Stimulated activated CD4-positive, alpha-beta T cell treated with anti-CD3 and anti-CD28 coated beads, Interleukin-15, amount 100 ng/mL, for 24 hours (primary cell): ENCODE measurements around the gene PRR15.

Source experiments
- DNase-seq: peaks from one replicate; pipeline ENCODE4 v3.0.0-alpha.2; 2020

The PRR15 gene

DNA sequence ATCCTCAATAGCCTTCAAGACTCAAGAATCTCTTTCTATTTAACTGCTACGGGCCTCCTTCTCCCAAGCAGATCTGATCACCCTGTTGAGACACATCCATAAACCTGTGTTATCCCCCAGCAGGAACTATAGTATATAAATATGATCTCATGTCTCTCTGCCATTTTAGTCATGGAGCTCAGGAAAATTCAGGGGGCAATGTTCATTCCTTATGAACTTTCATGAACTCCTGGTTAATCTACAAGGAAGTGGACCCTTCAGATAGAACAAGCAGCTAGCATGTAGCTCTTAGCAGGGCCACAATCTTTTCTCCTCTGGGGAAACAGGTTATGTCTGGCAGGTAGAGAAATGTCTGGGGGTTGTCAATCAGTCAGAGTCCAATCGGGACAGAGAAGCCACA, 8.9 kb downstream of the PRR15 start:
- DNase-seq: no peak

GRCh38 chr7:29573567-29573966, 9.9 kb downstream of the PRR15 start:
- no peak for DNase-seq

- DNase-seq: no peak
Observed at GRCh38 chr7:29574659-29575058, 11.0 kb downstream of the PRR15 start.

DNA sequence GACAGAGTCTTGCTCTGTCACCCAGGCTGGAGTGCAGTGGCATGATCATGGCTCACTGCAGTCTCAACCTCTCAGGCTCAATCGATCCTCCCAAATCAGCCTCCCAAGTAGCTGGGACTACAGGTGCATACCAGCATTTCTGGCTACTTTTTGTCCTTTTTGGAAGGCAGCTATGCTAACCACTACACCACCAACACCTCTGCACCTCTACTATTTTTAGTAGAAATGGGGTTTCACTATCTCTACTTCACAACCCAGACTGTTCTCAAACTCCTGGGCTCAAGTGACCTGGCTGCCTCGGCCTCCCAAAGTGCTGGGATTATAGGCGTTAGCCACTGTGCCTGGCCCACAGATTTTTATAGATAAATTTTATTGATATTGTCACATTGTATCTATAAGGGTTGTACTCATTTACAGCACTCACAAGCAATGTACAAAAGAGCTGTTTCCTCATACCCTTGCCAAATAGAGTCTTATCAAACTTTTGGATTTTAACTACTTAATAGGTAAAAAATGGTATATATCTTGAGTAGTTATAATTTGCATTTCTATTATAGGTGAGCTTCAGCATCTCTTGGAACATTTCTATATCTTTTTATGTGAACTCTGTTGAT, 23.7 kb downstream of the PRR15 start:
- DNase-seq: no peak

- DNase-seq: no peak
Observed at GRCh38 chr7:29588212-29588611, 24.6 kb downstream of the PRR15 start.

DNA sequence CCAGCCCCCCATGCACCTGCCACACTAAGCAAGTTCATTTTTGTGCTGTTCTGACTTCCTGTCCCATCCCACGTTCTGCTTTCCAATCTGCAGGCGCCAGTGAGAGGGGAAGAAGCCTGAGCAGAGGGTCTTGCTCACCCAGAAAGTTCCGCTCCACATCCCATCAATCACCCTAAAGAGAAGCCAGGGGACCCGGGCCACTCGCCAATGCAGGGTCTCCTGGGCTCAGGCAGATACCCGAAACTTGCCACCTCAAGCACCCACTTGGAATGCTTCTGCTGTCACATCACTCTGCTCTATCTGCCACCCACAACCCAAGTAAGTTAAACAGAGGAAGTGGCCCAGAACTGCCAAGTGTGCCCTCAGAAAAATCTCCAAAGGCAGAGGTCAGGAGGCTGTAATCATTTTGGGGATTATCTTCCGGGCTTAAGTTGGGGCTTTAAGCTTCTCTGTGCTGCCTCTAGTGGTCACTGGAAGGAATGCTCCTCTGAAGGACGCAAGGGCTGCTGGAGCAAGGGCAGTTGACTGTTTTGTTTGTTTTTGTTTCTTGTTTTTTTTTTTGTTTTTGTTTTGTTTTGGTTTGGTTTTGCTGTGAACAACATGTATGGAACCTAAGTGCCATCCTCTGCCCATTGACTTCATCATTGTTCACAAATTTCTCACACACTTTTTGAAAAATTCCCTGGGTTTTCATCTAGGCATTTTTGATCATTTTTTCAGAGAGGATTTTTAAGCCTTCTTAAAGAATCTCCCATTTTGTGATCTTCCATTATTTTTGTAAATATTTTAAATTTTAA, 25.5 kb downstream of the PRR15 start:
- peak; percentile 40 for DNase-seq

DNA sequence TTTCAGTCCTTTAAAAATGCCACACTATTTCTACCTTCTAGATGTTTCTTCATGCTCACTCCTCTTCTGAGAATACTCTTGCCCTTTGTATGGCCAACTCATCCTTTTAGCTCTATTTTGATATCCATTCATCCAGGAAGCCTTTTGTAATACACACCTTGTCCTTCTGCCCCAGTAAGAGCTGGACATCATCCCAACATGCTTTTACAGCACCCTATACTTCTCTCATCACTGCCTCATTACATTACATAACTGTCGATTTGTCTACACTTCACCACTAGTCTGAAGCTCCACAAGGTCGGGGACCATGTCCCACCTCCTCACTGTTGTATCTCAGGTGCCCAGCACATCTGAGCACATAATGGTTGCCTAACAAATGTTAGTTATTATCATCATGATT, 29.2 kb downstream of the PRR15 start:
- no peak for DNase-seq

DNA sequence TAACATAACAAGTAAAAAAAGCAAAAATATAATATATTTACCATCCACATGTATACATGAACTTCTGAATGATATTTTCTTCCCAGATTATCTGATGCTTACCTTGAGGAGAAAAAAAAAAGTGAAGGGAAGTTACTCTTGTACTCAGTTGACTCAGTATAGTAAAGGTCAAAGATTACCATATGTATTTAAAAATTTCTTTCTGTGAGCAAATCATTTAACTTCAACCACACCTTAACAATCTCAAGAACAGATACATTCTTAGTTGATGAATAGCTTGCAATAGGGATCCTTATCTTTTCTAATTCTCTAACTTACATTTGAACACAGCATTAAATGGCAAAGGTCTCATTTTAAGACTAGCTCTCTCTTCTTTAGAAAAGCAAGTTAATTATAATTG, 29.8 kb downstream of the PRR15 start:
- no peak for DNase-seq

DNA sequence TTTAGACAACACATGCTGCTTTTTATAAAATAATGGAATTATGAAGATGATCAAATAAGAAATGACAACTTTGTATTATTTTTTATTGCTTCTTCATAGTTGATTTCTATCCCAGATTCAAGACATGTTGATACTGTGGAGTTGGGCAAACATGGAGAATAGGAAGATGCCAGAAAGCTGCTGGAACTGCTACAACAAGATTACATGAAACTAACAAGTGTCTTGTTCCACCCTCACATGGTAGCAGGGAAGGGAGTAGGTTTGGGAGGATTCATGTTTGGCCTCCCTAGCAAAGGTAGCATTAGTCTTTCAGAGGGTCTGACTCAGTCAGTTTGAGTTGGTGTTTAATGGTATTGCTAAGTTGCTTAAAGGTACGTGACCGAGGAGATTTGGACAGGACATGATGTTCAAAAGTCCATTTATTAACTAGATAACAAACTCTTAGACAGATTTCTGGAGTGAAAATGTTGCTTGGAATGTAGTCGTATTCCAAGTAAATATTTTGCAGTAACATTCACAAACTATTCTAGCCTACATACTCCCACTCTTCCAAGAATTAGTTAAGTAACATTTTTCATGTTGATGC, 33.1 kb downstream of the PRR15 start:
- DNase-seq: no peak

GRCh38 chr7:29597266-29597665, 33.6 kb downstream of the PRR15 start:
- no peak for DNase-seq

GRCh38 chr7:29598137-29598536, 34.5 kb downstream of the PRR15 start:
- DNase-seq: no peak

DNA sequence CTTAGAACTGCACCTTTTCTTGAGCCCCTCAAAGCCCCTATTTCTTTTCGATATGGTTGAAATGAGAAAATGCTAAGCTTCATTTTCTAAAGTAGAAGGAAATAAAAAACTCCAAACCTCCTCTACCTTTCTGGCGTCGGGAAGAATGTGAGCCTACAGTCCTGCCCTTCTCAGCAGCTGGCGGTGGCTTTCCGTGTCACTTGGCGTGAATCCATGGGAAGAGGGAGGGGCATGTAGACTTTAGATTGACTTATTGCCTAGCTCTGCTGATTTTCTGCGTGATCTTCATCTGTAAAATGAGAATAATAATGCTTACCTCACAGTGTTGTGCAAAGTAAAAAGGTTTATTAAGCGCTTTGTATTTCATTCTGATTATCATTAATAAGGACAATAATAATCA, 35.0 kb downstream of the PRR15 start:
- no peak for DNase-seq

GRCh38 chr7:29599026-29599425, 35.4 kb downstream of the PRR15 start:
- no peak for DNase-seq

DNA sequence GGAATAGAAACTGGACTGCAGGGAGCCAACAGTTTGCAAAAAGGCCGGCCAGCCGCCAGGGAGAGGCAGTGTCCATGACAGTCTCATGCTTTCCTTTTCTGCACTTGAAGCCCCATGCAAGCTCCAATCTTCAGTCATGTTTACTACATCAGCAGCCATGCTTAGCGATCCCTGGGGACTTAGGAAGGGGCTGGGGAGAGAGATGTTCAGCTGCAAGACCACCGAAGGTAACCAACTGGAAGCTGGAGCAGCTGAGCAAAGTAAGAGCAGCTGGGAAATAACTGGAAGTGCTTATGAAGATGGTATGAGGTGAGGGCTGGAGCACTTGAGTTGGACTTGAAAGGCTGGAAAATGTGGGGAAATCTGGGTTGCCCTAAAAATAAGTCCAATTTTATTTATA, 37.0 kb downstream of the PRR15 start:
- DNase-seq: no peak

GRCh38 chr7:29604052-29604451, 40.4 kb downstream of the PRR15 start:
- DNase-seq: no peak

GRCh38 chr7:29604702-29605101, 41.1 kb downstream of the PRR15 start:
- DNase-seq: no peak

DNA sequence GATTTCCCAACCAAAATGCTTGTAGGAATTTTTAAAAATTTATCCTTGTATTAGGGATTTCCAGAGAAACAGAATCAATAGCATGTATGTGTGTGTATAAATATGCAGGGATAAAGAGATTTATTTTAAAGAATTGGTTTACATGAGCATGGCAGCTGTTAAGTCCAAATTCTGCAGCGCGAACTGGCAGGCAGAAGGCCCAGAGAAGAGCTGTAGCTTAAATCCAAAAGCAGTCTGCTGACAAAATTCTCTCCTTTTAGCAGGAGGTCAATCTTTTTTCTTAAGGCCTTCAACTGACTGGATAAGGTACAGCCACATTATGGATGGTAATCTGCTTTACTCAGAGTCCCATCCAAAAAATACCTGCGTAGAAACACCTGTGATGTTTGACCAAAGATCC, 42.0 kb downstream of the PRR15 start:
- DNase-seq: no peak

- DNase-seq: no peak
Observed at GRCh38 chr7:29606287-29606721, 42.7 kb downstream of the PRR15 start.

DNA sequence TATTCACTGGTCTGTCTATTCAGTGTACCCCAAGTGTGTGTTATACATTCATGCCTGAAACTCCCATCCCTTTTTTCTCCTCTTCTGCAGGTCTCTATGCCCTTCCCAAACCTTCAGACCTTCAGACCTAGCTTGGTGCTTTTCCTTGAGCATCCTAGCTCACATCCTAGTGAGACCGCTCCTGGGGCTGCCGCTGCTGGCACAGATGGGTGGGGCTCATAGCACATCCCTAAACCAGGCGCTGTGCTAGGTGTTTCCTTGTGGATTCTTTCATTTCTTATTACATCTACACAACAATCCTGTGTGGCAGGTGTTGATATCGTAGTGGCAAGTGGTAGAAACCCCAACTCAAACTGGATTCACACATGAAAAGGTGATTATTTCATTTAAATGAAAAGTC, 43.2 kb downstream of the PRR15 start:
- DNase-seq: no peak

DNA sequence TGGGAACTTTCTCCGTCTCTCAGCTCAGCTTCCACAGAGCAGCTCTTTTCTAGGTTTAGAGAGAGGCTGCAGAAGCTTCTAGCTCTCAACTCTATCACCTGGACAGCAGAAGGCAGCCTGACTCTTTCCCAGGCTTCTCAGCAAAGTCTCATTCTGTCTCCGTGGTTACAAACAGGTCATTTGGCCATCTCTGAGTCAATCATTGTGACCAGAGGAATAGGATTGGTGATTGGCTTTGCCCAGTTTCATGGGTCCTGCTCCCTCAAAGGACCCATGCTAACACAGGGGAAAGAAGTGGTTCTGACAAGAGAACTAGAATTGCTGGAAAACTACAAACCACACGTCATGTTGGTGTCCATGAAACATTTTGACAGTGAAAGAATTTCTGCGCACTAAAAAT, 43.6 kb downstream of the PRR15 start:
- DNase-seq: no peak

DNA sequence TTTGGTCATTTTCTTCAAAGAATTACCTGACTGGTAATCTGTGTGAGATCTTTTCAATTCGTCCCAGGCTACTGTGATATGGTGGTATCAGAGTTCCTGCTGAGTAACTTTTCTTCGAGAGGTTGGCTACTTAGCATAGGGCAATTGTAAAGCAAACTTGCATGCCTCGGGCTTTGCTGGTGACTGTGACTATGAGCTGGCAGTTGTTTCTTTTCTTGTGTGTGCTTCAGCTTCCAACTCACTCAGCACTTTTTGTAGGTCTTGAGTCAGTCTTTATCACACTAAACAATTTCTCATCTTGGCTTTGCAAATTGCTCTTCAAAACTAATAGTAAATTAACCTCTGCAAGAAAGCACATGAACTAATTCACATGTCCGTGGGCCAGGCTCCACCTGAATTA, 44.3 kb downstream of the PRR15 start:
- DNase-seq: no peak

DNA sequence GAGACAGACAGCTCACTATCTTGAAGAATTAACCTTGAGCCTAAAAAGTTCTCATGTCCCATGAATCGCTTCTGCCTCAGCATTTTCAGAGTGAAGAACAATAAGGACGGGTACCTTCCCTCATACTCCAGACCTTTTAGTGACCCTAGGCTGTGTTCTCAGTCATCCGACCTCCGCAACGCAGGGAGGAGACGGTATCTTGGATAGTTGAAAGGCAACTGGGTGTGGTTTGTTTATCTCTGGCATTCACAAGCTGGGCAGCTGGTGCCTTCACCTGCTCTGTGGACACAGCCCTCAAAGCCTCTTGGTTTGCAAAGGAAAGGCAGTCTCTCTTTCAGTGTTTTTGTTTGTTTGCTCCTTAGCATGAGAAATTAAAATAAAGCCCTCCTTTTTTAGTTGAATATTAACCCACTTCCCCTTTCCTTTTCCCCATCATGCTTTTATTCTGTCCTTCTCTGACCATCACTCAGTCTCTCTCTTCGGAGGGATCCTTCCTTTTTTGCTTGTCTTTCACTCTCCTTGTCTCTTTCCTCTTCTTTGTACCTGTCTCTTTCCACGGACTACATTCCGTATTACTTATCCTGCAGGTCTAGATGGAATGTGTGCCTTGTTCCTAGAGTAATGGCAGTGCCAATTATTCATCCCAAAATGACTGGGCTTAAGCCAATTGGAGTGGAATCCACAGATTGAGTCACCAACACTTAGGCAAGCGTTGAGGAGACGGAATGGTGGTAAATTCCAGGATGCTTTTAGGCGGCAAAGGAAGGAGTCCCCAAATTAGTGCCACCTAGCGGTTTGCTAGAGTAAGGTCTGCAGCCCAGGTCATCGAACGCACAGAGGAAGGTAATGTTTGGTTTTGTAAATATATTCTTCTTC, 45.8 kb downstream of the PRR15 start:
- DNase-seq: no peak

DNA sequence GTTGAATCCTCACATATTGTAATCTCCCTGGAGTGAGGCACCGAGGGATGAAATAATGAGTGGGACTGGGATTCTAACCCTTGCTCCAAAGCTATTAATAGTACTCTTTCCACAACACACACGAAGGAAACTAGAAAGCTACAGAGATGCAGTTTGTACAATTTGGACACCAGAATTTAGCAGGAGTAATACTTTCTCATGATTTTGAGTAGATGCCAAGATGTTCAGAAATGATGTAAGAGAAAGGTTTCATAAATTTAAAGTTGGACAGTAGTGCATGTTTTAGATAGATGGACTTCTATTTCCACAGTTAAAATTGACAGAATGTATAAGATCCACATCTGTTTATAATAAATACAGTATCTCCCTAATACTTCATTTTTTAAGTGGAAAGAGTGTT, 46.5 kb downstream of the PRR15 start:
- no peak for DNase-seq
